HG02623 (cell line): ENCODE results near the gene PRAMEF27.
"Not testable (repeated sequence)": the region's sequence is repeated elsewhere in the genome, so short reads cannot be mapped to it uniquely, and the experiment has no call there.

Experiments
- ATAC-seq: cut with Tn5 transposase; IDR thresholded peaks from one replicate; pipeline ENCODE4 v1.9.1; 2021; ENCODE audit warnings: moderate library complexity; ENCODE audit not compliant: unreplicated experiment

The PRAMEF27 gene

DNA sequence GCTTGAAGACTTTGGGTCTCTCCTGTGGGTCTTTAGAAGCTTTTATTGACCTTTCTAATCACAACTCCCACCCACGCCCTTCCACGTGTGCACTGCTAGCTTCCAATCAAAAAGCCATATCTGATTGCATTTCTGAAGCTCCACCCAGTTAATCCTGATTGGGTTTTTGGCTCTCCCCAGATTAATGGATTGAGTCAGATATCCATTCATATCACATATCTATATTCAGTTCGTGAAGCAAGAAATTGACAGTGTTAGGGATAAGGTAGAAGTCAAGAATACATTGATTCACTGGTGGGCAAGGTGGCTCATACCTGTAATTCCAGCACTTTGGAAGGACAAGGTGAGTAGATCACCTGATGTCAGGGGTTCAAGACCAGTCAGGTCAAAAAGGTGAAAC lies at the start of gene PRAMEF27:
Gene PRAMEF27, minus strand, starts transcription at position 101 of the 400 bp plus-strand sequence. CDS start 2,916 bp downstream, outside the sequence.
- ATAC-seq = not testable (repeated sequence)

DNA sequence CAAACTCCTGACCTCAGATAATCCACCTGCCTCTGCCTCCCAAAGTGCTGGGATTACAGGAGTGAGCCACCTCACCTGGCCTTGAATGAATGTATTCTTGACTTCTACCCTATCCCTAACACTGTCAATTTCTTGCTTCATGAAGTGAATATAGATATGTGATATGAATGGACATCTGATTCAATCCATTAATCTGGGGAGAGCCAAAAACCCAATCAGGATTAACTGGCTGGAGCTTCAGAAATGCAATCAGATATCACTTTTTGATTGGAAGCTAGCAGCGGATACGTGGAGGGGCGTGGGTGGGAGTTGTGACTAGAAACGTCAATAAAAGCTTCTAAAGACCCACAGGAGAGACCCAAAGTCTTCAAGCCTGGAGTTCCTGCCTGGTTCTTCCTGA lies 14.1 kb upstream of the PRAMEF27 start, which contains the start of gene PRAMEF25:
Gene PRAMEF25, plus strand, starts transcription at position 301 of the 400 bp plus-strand sequence. CDS start 2,920 bp downstream, outside the sequence.
- not testable (repeated sequence) for ATAC-seq

DNA sequence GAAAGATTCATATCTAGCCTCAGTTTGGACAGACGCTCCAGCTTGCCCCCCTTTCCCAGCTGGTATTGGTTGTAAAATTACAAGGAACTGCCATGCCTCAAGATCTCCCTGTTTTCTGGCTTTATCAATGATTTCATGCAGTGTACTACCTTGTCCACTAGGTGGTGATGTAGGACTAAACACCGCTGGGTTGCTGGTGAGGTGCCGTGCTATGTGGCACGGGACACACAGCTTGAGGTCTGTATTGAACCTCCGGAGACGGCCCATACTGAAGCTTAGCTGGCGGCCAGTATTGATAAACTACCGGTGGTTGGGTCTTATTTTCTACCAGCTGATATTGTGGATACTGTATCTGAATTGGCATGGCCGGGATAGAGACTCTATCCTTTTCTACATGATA lies 36.5 kb downstream of the PRAMEF27 start:
- not testable (repeated sequence) for ATAC-seq

DNA sequence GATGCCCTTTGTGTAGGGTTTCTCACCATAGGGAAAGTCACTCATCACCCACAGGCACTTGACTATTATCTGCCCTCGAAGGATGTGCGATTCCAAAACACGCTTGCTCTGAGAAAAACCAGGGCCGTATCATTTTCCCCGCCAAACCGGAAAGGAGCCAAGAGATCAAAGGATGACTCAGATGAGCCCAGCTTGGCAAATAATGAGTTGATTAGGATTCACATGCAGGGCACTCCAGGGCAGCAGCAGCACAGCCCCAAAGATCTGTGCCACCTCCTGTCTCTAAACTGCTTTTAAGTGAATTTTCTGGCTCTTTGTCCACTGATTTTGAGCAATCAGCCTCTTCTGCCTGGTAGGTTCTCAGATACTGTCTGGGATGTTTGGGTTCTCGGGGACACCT lies 44.4 kb downstream of the PRAMEF27 start:
- ATAC-seq = not testable (repeated sequence)

DNA sequence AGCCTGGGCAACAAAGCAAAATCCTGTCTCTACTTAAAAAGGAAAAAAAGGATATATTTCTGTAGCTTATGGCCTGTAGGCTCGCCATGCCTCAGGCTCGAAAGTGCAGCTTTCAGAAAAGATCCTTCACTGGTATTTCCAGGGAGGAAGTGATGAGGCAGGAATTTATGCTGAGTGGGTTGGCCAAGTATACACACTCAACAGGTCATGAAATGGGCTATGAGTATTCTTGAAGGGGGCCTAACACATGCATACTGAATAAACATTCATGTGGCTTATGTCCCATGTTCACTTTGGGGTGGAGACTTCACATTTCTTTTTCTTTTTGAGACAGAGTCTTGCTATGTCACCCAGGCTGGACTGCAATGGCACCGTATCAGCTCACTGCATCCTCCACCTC lies 47.0 kb downstream of the PRAMEF27 start:
- not testable (repeated sequence) for ATAC-seq

DNA sequence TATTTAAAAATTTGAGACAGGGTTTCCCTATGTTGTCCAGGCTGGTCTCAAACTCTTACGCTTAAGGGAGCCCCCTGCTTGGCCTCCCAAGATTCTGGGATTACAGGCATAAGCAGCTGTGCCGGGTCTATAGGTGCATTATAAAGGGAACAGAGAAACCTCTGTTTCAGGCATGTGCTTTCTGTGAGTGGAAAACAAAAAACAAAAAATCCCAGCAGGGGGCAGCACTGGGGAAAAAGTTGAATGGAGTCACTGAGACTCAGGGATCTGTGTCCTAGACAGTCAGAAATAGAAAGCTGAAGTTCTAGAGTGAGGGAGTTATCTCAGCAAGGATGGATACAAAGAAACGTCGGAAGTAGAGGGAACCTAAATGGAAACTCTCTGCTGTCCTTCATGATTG lies 50.6 kb downstream of the PRAMEF27 start:
- ATAC-seq = not testable (repeated sequence)
